HS-5 (cell line): ENCODE data around the gene SOAT1.
A peak's percentile ranks its signal among the peaks of the same experiment; 100 is the strongest.
"Not testable (repeated sequence)": the region's sequence is repeated elsewhere in the genome, so short reads cannot be mapped to it uniquely, and the experiment has no call there.

Experiments
- DNase-seq: peaks from one replicate; pipeline ENCODE4 v3.0.0-alpha.2; 2012; ENCODE audit warnings: low read depth

Gene SOAT1

DNA sequence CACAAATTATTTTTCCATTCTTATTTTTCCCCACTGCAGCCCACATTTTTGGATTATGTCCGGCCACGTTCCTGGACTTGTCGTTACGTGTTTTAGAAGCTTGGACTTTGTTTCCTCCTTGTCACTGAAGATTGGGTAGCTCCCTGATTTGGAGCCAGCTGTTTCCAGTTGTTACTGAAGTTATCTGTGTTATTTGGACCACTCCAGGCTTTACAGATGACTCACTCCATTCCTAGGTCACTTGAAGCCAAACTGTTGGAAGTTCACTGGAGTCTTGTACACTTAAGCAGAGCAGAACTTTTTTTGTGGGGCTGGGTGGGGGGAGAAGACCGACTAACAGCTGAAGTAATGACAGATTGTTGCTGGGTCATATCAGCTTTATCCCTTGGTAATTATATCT is 59.9 kb downstream of the SOAT1 start:
- DNase-seq: no peak

DNA sequence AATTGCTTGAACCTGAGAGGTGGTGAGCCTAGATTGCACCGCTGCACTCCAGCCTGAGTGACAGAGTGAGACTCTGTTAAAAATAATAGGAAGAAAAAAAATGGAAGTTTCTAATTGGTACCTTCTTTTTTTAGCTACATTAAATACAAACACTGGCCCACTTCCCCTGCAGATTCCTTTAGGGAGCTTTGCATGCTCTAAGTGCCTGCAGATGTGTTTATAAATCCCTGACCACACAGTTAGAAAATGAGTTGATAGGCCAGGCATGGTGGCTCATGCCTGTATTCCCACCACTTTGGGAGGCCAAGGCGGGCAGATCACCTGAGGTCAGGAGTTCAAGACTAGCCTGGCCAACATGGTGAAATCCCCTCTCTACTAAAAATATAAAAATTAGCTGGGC is 68.0 kb downstream of the SOAT1 start:
- DNase-seq: not testable (repeated sequence)

DNA sequence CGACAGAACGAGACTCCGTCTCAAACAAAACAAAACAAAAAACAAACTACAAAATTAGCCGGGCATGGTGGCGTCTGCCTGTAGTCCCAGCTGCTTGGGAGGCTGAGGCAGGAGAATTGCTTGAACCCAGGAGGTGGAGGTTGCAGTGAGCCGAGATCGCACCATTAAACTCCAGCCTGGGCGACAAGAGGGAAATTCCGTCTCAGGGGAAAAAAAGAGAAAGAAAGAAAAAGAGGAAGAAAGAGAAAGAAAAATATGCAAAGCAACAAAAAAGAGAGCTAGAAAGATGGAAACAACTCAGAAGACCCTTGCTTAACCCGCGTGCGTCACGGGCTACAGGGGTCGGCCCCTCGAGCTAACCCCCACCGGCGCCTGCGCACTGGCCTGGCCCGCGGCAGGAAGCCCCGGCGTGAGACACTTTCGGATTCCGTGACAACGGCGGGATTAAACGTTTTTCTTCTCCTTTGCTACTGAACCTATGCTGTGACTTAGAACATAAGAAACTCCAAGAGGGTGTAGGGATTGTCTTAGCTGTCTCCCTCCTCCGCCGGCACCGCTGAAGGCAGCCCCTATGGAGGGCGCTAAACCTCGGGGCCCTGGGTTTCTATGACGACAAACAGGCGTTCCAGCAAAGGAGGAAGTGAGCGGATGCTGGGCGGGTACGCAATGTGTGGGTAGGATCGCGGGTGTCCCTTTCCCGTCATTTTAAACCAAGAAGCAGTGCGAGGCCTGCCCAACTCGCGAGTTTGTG is 71.9 kb downstream of the SOAT1 start, which contains the start of gene AXDND1:
Gene AXDND1, plus strand, starts transcription at position 630 of the 751 bp plus-strand sequence. CDS start 539 bp downstream, outside the sequence.
- DNase-seq: peak; percentile 71

DNA sequence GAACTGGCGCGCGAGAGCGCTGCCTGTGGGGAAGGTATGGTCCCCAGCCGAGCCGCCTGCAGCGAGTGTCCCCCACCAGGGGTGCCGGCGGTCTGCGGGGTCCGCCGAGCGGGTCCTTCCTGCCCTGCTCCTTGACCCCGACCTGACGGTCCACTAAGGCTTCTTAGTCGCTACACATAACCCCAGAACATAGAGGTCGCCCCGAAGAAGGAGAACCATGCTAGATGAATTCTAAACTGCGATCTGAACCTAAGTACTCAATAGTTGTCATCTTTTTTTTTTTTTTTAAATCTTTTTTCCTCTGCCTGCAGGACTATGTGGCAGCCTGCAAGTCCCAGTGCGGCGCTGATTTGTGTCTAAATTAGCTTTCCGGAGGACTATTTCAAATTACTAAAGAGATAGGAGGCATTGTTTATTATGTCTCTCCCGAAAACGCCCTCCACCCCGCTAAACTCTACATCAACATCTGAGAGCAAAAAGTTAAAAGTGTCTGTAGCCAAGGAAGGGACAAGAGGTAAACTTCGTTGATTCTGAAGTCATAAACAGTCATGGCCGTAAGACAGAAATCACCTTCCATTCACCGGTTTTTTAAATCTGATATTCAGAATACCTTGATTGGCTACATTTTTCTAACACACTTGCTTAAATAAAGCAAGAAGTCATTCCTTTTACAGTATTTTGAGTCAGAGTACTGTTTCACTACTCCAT is 72.7 kb downstream of the SOAT1 start:
- DNase-seq: no peak

DNA sequence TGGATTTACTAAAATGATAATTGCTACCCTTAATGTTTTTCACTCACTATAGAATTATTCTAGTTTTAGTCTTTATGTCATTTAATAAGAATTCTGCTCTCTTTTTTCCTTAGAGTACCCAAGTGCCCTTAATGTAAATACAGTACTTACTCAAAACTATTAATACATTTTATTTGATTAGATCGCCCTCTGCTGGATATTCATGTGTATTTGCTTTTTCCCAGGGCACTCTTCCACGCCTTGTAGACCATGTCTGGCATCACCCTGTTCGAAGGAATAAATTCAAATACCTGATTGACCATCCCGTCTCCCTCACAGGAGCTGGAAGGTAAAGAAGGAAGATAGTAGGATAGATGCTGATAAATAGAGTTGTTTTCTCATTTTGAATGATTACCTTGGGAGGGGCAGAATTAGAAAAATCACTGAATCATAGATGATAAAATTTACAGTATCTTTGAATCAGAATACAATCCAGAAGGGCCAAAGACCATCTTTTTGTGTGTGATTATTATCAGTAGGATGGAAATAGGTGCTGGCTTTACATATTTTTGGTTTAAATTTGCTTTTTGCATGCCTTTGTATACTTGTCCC is 76.2 kb downstream of the SOAT1 start:
- DNase-seq: peak; percentile 60

DNA sequence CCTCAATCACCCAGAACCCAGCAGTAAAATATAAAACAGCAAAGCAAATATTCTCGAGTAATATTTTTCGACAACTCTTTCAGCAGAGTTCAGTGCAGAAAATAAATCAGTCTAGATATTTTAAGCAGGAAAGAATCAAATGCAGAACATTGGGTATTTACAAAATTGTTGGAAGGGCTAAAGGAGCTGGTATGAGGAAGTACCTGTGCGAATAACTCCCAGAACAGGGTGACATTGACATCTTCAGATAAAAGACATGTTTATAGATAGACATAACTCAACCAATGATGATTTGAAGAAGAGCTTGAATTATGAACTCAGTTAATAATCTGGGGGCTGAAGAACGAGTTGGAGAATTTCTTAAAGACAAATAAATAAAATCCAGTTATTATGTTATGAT is 78.6 kb downstream of the SOAT1 start:
- DNase-seq: no peak

DNA sequence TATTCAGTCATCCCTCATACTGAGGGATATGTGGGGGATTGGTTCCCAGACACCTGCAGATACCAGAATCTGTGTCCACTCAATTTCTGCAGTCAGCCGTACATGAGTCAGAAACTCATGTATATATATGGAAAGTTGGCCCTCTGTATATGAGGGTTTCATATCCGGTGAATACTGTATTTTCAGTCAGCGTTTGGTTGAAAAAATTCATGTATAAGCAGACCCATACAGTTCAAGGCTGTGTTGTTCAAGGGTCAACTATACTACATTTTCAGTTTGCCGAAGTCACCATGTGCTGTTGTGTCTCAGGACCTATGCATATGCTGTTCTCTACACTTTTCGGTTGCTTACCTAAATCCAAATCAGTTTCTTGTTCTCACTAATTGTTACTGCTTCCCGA is 82.6 kb downstream of the SOAT1 start:
- no peak for DNase-seq

DNA sequence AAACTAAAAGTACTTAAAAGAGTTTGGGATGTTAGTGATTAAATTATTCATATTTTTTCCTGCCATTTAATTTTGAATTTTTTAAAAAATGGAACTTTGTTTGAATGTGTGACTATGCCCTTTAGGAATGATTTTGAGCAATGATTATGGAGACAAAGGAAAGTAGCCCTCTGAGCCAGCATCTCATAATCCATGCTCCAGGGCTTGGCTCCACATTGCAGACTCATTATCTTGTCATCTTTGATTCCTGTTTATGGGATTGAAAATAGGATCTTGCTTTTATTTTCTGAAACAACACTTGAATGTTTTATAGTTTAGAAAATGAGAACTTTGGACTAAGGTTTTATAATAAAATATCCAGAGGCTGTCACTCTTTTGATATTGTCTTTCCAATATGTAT is 86.7 kb downstream of the SOAT1 start:
- DNase-seq: no peak

DNA sequence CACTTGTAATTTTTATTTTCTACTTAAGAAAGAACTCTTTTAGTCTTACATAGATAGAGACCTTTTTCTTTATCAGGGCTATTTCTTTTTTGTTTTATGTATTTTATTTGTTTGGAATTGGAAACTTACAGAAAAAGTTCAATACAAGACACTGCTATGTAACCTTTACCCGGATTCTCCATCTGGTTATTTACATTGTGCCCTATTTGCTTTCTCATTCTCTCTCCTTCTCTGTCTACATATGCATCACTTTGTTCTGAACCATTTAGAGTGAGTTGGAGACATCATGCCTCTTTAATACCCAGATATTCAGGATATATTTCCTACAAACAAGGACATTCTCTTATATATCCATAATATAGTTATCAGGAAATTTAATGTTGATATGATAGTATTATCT is 90.4 kb downstream of the SOAT1 start:
- DNase-seq: no peak

DNA sequence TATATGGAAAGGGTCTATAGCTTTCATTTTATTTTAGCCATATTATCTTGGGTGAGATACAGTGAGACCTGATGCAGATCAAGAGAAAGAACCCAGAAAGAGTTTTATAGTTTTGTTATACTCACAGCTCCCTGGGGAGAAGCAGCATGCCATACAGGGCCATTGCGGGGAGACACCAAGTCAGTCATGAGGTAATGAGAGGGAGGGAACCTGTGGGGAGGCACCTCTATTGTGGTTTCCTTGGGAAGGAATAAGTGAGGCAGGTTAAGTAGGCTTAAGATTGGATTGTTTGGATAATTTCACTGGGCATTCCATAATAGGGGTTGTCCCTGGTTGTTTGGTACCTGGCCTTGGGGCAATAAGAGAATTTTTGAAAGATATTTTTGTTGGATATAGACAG is 91.9 kb downstream of the SOAT1 start:
- DNase-seq: no peak

DNA sequence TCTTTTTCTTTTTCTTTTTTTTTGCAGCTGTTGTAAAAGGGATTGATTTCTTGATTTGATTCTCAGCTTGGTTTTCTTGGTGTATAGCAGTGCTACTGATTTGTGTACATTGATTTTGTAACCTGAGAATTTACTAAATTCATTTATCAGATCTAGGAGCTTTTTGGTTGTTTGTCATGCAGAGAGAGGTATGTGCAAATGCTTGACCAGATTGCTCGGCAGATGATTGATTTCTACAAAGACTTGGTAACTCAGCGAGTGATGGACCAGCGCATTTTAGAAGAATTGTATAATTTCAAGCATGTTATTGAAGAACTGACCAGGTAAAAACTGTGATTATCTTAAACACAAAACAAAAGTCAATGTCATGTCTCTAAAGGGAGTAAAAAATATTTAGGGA is 100.1 kb downstream of the SOAT1 start:
- DNase-seq: no peak

DNA sequence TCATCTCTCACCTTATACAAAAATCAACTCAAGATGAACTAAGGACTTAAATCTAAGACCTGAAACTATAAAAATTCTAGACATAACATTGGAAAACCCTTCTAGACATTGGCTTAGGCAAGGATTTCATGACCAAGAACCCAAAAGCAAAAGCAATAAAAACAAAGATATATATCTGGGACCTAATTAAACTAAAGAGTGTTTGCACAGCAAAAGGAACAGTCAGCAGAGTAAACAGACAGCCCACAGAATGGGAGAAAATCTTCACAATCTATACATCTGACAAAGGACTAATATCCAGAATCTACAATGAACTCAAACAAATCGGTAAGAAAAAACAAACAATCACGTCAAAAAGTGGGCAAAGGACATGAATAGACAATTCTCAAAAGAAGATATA is 105.8 kb downstream of the SOAT1 start:
- DNase-seq: not testable (repeated sequence)
